BLaER1 (cell line): ENCODE data around the gene DYNLL2.
"Not testable (repeated sequence)": the region's sequence is repeated elsewhere in the genome, so short reads cannot be mapped to it uniquely, and the experiment has no call there.

ENCODE experiments used
- H3K27ac ChIP-seq: shearing (Covaris generic); formaldehyde crosslinking; 2 replicates; pipeline ENCODE4 v1.8.1; 2022
- H3K27me3 ChIP-seq: shearing (Covaris generic); formaldehyde crosslinking; 2 replicates; pipeline ENCODE4 v1.8.1; 2022
- H3K36me3 ChIP-seq: shearing (Covaris generic); formaldehyde crosslinking; 2 replicates; pipeline ENCODE4 v1.8.1; 2022
- H3K4me1 ChIP-seq: shearing (Covaris generic); formaldehyde crosslinking; 2 replicates; pipeline ENCODE4 v1.8.1; 2022
- H3K4me2 ChIP-seq: shearing (Covaris generic); formaldehyde crosslinking; 2 replicates; pipeline ENCODE4 v1.8.1; 2022
- H3K4me3 ChIP-seq: shearing (Covaris generic); formaldehyde crosslinking; 2 replicates; pipeline ENCODE4 v1.8.1; 2022
- H3K9ac ChIP-seq: shearing (Covaris generic); formaldehyde crosslinking; 2 replicates; pipeline ENCODE4 v1.8.1; 2022
- H3K9me3 ChIP-seq: shearing (Covaris generic); formaldehyde crosslinking; 2 replicates; pipeline ENCODE4 v1.8.1; 2022
- H4K20me1 ChIP-seq: shearing (Covaris generic); formaldehyde crosslinking; 2 replicates; pipeline ENCODE4 v1.8.1; 2022
- Cebpa-rat ChIP-seq: shearing (Covaris generic); IDR thresholded peaks from 2 replicates; pipeline ENCODE4 v1.8.1; 2022

DYNLL2 gene

DNA sequence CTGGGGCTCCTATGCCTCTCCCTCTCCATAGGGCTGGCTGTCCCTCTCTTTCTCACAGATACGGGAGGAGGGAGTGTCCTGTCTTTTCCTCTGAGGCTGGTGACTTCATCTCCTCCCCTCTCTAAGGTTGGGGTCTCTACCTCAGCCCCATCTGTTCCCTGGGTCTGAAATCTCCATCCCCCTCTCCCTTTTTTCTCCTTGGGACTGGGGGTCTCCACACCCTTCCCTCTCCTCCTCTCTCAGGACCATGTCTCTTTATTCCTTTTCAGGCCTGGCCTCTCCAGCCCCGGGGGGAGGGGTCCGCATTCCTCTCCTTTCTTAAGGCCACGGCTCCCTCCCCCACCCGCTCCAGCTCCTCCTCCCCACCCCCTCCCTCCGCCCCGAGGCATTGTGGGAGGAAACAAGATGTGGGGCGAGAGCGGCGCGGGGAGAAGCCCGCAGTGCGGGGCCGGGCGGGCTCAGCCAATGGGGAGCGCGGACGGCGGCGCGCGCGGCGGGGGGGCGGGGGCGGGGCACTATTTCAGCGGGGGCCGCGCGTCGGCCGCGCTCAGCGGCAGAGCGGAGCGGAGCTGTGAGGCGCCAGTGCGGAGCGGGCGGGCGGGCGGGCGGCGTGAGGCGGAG lies at the start of gene DYNLL2:
DYNLL2 (plus strand) TSS at position 550 of the 621 bp plus-strand sequence. CDS start 3,672 bp downstream, outside the sequence.
- TF ChIP-seq Cebpa-rat: no peak
- H3K27me3 ChIP-seq: no peaks in the 10 kb centered on the region
- H3K4me3 ChIP-seq: peak within 1 kb of the TSS; percentile 99
- H3K36me3 ChIP-seq: peaks cover 32% of the 10 kb centered on the region
- peaks cover 46% of the 10 kb centered on the region for H4K20me1 ChIP-seq
- H3K4me1 ChIP-seq: peaks cover 53% of the 10 kb centered on the region
- H3K4me2 ChIP-seq: peak within 1 kb of the TSS; percentile 92
- peak within 1 kb of the TSS; percentile 95 for H3K27ac ChIP-seq
- no peaks in the 10 kb centered on the region for H3K9me3 ChIP-seq
- H3K9ac ChIP-seq: peak within 1 kb of the TSS; percentile 97

DNA sequence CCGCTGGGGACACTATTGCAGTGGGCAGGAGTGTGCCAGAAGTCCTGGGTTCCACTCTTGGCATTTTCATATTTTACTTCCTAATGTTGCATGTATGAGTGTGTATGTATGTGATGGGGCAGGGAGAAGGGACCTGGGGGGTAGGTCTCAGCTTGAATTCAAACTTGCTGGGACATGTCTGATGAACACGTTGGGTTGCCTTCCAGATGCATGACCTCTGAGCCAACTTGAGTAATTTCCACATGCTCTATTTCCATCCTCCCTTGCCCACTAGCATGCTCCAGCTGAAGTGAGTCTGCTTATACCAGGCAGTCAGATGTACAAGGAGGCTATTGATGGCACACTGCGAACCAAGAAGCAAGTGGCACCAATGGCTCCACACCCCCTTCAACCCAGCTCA lies 43.2 kb upstream of the DYNLL2 start:
- TF ChIP-seq Cebpa-rat: no peak
- no peak overlapping the region for H3K4me3 ChIP-seq
- H3K4me1 ChIP-seq: no peaks in the 10 kb centered on the region
- H3K4me2 ChIP-seq: no peak overlapping the region
- H4K20me1 ChIP-seq: no peaks in the 10 kb centered on the region
- no peak overlapping the region for H3K27ac ChIP-seq
- no peaks in the 10 kb centered on the region for H3K27me3 ChIP-seq
- no peaks in the 10 kb centered on the region; the same call in 1 of the 2 replicates for H3K9me3 ChIP-seq
- no peaks in the 10 kb centered on the region for H3K36me3 ChIP-seq
- H3K9ac ChIP-seq: no peak overlapping the region

DNA sequence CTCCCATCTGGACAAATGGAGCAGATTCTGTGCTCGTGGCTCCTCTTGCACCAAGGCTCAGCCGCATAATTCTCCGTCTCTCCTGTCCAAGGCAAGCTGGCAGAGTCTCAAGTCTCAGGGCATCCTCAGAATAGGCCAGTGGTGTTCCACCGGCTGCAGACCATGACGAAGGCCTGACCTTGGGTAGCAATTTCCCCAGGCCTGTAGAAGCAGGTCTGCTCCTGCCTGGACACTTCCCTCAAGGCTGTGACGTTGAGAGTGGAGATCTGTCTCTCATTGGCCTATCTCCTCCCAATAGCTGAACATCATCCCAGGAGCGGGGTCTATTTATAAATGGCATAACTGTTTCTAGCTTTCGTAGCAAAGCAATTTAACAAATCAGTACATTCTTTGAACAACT lies 42.8 kb upstream of the DYNLL2 start:
- no peak overlapping the region for H3K4me3 ChIP-seq
- H3K4me2 ChIP-seq: no peak overlapping the region
- no peak overlapping the region for H3K9ac ChIP-seq
- H3K27me3 ChIP-seq: no peaks in the 10 kb centered on the region
- H3K9me3 ChIP-seq: no peaks in the 10 kb centered on the region; the same call in 1 of the 2 replicates
- no peaks in the 10 kb centered on the region for H3K4me1 ChIP-seq
- no peaks in the 10 kb centered on the region for H4K20me1 ChIP-seq
- H3K27ac ChIP-seq: no peak overlapping the region
- no peak for TF ChIP-seq Cebpa-rat
- H3K36me3 ChIP-seq: no peaks in the 10 kb centered on the region

GRCh38 chr17:58041161-58041560 lies 42.1 kb upstream of the DYNLL2 start:
- H3K4me1 ChIP-seq: no peaks in the 10 kb centered on the region
- no peak for TF ChIP-seq Cebpa-rat
- no peak overlapping the region for H3K9ac ChIP-seq
- no peak overlapping the region for H3K4me3 ChIP-seq
- H3K27ac ChIP-seq: no peak overlapping the region
- no peaks in the 10 kb centered on the region for H4K20me1 ChIP-seq
- H3K36me3 ChIP-seq: no peaks in the 10 kb centered on the region
- no peaks in the 10 kb centered on the region for H3K27me3 ChIP-seq
- no peak overlapping the region for H3K4me2 ChIP-seq
- no peaks in the 10 kb centered on the region; the same call in 1 of the 2 replicates for H3K9me3 ChIP-seq

DNA sequence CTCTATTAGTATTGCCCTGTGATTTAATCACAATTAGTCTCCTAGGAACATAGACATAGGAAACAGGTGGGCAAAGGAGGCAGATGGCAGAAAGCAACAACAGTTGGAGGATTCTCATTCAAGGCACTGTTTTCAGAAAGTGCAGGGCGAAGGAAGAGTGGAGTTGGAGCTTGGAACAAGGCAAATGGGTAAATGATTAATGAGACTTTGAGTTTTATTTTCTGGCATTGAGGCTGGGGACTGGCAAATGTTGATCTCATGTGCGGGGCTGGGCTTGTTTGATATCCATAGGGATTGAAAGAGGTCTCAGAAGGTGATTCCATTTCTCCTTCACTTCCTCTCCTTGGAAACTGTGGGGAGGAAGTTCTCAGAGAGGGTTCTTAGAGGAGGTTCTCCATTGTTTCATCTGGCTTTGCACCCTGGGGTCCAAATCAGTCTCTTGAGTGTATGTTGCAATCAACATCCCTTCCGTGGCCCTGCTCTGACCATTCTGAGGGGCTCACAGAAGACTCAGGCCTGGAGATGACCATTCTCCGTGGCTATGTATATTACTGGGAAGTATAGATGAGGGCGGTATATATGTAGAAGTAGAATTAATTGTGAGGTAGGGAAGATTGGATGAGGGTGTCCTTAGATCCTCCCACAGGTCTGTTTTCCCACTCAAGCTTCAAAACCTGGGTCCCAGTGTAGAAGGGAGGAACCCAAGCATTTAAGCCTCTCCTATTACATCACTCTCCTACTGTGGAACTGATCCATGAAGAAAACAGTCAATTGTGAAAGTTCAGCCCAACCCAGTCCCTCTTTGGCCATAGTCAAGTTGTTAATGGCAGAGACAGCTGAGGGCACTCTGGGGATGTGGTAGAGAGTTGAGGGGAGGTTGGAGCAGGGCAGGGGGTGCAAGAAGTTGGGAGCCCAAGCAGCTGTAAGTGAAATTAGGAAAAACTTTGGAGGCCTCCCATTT lies 39.7 kb upstream of the DYNLL2 start:
- Histone ChIP-seq H3K9me3 (no peaks in the 10 kb centered on the region; the same call in 1 of the 2 replicates), H3K4me2 (no peak overlapping the region), H3K4me1 (no peaks in the 10 kb centered on the region), H3K9ac (no peak overlapping the region), H3K27ac (no peak overlapping the region), H4K20me1 (no peaks in the 10 kb centered on the region), H3K4me3 (no peak overlapping the region), H3K27me3 (no peaks in the 10 kb centered on the region), H3K36me3 (no peaks in the 10 kb centered on the region)
- TF ChIP-seq Cebpa-rat: no peak

DNA sequence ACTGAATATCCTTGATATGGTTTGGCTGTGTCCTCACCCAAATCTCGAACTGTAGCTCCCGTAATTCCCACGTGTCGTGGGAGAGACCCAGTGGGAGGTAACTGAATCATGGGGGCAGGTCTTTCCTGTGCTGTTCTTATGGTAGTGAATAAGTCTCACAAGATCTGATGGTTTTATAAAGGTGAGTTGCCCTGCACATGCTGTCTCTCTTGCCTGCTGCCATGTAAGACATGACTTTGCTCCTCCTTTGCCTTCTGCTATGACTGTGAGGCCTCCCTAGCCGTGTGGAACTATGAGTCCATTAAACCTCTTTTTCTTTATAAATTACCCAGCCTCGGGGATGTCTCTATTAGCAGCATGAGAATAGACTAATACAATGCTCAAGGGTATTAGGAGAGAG lies 39.0 kb upstream of the DYNLL2 start:
- H3K36me3 ChIP-seq, H3K4me1 ChIP-seq, H3K4me3 ChIP-seq, H3K9ac ChIP-seq, H3K4me2 ChIP-seq, H3K27me3 ChIP-seq, H3K9me3 ChIP-seq, H4K20me1 ChIP-seq, H3K27ac ChIP-seq: not testable (repeated sequence)

DNA sequence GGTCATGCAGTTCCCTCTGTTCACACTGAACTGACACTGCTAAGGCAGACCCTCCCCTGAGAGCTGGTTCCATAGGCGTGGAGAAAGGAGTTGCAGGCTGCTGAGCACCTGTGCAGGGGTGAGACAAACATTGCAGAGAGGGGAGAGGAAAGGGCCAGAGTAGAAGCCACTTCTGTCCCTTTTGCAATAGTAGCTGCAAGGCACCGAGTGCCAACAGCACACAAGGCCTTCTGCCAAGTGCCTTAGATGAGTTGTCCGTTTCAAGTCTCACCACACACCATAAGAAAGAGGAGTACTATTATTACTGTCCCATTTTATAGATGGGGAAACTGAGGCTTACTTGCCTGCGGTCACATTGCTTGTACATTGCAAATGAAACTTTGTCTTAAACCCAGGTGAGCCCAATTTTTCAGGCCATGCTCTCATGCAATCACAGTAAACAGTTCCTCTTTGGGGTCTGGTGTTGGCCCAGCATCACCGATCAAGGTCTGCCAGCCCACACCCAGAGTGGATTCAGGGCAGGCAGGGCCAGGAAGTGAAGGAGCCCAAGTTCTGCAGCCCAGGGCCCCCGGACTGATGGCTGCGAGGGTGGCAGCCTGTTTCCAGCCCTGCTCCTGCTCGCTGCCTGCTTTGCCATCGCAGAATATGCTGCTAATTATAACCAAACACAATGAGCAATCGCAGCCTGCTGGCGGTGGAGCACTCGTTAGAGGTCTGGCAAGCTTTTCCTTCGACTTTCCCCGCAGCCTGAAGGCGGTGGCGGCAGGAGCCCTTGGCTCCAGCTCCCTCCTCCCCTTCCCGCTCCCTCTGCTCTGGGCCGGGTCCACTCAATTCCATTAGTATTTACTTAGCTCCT lies 36.8 kb upstream of the DYNLL2 start:
- Histone ChIP-seq H3K27ac (no peak overlapping the region), H3K4me2 (no peak overlapping the region), H3K4me1 (no peaks in the 10 kb centered on the region), H3K9ac (no peak overlapping the region), H4K20me1 (no peaks in the 10 kb centered on the region), H3K36me3 (no peaks in the 10 kb centered on the region), H3K9me3 (no peaks in the 10 kb centered on the region; the same call in 1 of the 2 replicates), H3K27me3 (no peaks in the 10 kb centered on the region), H3K4me3 (no peak overlapping the region)
- TF ChIP-seq Cebpa-rat: no peak

GRCh38 chr17:58047376-58048150 lies 35.7 kb upstream of the DYNLL2 start:
- Histone ChIP-seq H3K36me3 (no peaks in the 10 kb centered on the region), H3K27ac (no peak overlapping the region), H4K20me1 (no peaks in the 10 kb centered on the region), H3K27me3 (no peaks in the 10 kb centered on the region), H3K9me3 (no peaks in the 10 kb centered on the region; the same call in 1 of the 2 replicates), H3K4me2 (no peak overlapping the region), H3K4me1 (no peaks in the 10 kb centered on the region), H3K9ac (no peak overlapping the region), H3K4me3 (no peak overlapping the region)
- TF ChIP-seq Cebpa-rat: no peak

DNA sequence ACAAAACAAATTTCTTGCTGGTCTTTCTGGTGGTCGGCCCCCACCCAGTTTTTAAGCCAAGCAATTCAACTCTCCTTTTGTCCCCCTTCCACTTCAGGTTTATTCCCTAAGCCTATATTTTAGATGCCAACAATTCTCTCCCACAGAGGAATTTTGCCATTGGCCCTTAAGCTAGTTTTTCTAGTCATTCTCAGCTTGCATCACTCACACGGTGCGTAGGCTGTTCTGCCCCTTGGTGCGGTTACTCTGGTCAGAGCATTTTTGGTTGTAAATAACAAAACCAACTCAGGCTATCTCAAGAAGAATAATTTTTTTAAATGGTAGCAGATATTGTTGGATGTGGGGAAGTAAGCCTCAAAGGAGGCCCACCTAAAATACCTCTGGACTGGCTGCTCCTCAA lies 33.7 kb upstream of the DYNLL2 start:
- H3K9me3 ChIP-seq: no peaks in the 10 kb centered on the region

More for the DNA sequence above, 33.7 kb upstream of the DYNLL2 start:
- Histone ChIP-seq H3K9ac (no peak overlapping the region), H3K4me1 (no peaks in the 10 kb centered on the region), H3K27me3 (no peaks in the 10 kb centered on the region), H3K4me2 (no peak overlapping the region), H3K36me3 (no peaks in the 10 kb centered on the region), H3K4me3 (no peak overlapping the region), H4K20me1 (no peaks in the 10 kb centered on the region), H3K27ac (no peak overlapping the region)
- no peak for TF ChIP-seq Cebpa-rat
